Activated CD8-positive, alpha-beta T cell treated with anti-CD3 and anti-CD28 coated beads for 36 hours (primary cell): ENCODE measurements around the gene DDAH2. TPM values are rescaled to one million over a fixed set of nuclear protein-coding genes. Genes with fewer than 3 reads are reported as not detected.

Source experiments
- ATAC-seq: fragments of 200-7000 bp; cut with Tn5 transposase; one replicate; pipeline ENCODE4 v1.10.0; 2021; ENCODE audit warnings: mild to moderate bottlenecking, moderate library complexity
- CTCF ChIA-PET: fragments of 350-600 bp; sonication (Branson Sonifier 250); formaldehyde crosslinking; loops from one replicate; lab custom pipeline; 2021; ENCODE audit warnings: antibody characterized with exemption; lab: Charles Lee
- POLR2A ChIA-PET: fragments of 350-600 bp; sonication (Branson Sonifier 250); formaldehyde crosslinking; loops from one replicate; lab custom pipeline; 2021; ENCODE audit warnings: antibody characterized with exemption; lab: Charles Lee
- DNase-seq: peaks from one replicate; pipeline ENCODE4 v3.0.0-alpha.2; 2020
- H3K27ac Mint-ChIP-seq: one replicate; pipeline ENCODE4 v1.8.0; 2021; ENCODE audit warnings: mild to moderate bottlenecking, mixed read lengths
- H3K27me3 Mint-ChIP-seq: one replicate; pipeline ENCODE4 v1.8.0; 2021; ENCODE audit warnings: mixed read lengths
- H3K36me3 Mint-ChIP-seq: one replicate; pipeline ENCODE4 v1.8.0; 2021; ENCODE audit warnings: low read depth, mixed read lengths
- H3K4me1 Mint-ChIP-seq: one replicate; pipeline ENCODE4 v1.8.0; 2021; ENCODE audit warnings: low read depth, mixed read lengths
- H3K4me3 Mint-ChIP-seq: one replicate; pipeline ENCODE4 v1.8.0; 2021; ENCODE audit warnings: mild to moderate bottlenecking, moderate library complexity, mixed read lengths
- H3K9me3 Mint-ChIP-seq: one replicate; pipeline ENCODE4 v1.8.0; 2021; ENCODE audit warnings: mixed read lengths
- CTCF ChIP-seq: fragments of 200-600 bp; IDR thresholded peaks from one replicate; pipeline ENCODE4 v1.8.0; 2022; ENCODE audit warnings: antibody characterized with exemption, mild to moderate bottlenecking
- intact Hi-C: fragments of 100-400 bp; cut with micrococcal nuclease; formaldehyde crosslinking; loops from one replicate; pipeline ENCODE4 v1.10.0; 2022
- total RNA-seq, 2 experiments: library from RNA; stranded (reverse); gene quantifications; one replicate each; pipeline ENCODE4 v1.2.3, GENCODE V29; 2021

The DDAH2 gene
- total RNA-seq, 2 experiments from 2014 or later, result 6.3 to 6.9 TPM

GRCh38 chr6:31762878-31763618, 33.9 kb upstream of the DDAH2 start:
- H3K27ac Mint-ChIP-seq, result no peak overlapping the region
- DNase-seq (no peak), ATAC-seq (no peak)
- no peak for TF ChIP-seq CTCF
- peaks cover 39% of the 10 kb centered on the region for H3K36me3 Mint-ChIP-seq
- no peaks in the 10 kb centered on the region for H3K4me1 Mint-ChIP-seq
- H3K27me3 Mint-ChIP-seq, result no peaks in the 10 kb centered on the region
- no peak overlapping the region for H3K4me3 Mint-ChIP-seq
- no peaks in the 10 kb centered on the region for H3K9me3 Mint-ChIP-seq
- intact Hi-C loops, result no loop called here
- POLR2A ChIA-PET, result interaction anchor here (1.0 to 1.5 kb wide), 3 partner anchors 10 to 220 kb away, joined by 3 read pairs; no protein-coding TSS in a partner anchor
- CTCF ChIA-PET, result no interaction called here

- ATAC-seq, result no peak
Observed at GRCh38 chr6:31762356-31762755, 33.3 kb upstream of the DDAH2 start, which contains the start of gene SAPCD1. Gene SAPCD1, plus strand, starts transcription at chr6:31762656. Its CDS starts 399 bp downstream, at chr6:31763055.

DNA sequence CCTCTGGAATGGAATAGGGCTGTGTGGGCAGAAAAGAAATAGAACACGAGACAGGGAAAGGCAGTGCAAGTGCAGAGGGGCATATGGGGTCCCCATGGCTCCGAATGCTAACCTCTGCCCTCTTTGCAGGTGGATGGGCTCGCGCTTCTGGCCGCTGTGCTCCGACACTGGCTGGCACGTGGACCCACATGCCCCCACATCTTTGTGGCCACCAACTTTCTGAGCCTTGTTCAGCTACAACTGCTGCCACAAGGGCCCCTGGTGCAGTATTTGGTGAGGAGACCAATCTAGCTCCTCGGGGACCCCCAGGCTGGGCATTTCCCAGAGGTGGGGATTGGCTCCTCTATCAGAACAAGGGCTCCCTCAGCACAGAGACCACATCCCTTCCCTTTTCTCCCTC, 32.2 kb upstream of the DDAH2 start:
- no peak for ATAC-seq
- DNase-seq, result no peak
- TF ChIP-seq CTCF, result no peak
- Mint-ChIP-seq H3K36me3 (peaks cover 44% of the 10 kb centered on the region), H3K4me1 (no peaks in the 10 kb centered on the region), H3K27ac (no peak overlapping the region), H3K4me3 (no peak overlapping the region), H3K27me3 (no peaks in the 10 kb centered on the region), H3K9me3 (no peaks in the 10 kb centered on the region)
- POLR2A ChIA-PET, result interaction anchor here (0.6 to 0.9 kb wide), 2 partner anchors 12 to 13 kb away, joined by 3 to 4 read pairs; no protein-coding TSS in a partner anchor
- CTCF ChIA-PET, result interaction anchor here (1.0 kb wide), 1 partner anchor 9 kb away, joined by 4 read pairs; no protein-coding TSS in a partner anchor
- intact Hi-C loops, result no loop called here

More at GRCh38 chr6:31762356-31762755, 33.3 kb upstream of the DDAH2 start, which contains the start of gene SAPCD1:
- Mint-ChIP-seq H3K4me3 (no peak within 1 kb of the TSS), H3K27me3 (no peaks in the 10 kb centered on the region), H3K36me3 (peaks cover 44% of the 10 kb centered on the region), H3K4me1 (no peaks in the 10 kb centered on the region), H3K27ac (no peak within 1 kb of the TSS), H3K9me3 (no peaks in the 10 kb centered on the region)
- ChIA-PET CTCF (interaction anchor here (1.0 kb wide), 1 partner anchor 8 kb away, joined by 4 read pairs; no protein-coding TSS in a partner anchor), POLR2A (interaction anchor here (0.9 to 1.1 kb wide), 2 partner anchors 11 kb away, joined by 3 to 4 read pairs; no protein-coding TSS in a partner anchor)
- DNase-seq, result no peak
- intact Hi-C loops, result no loop called here
- TF ChIP-seq CTCF, result no peak

DNA sequence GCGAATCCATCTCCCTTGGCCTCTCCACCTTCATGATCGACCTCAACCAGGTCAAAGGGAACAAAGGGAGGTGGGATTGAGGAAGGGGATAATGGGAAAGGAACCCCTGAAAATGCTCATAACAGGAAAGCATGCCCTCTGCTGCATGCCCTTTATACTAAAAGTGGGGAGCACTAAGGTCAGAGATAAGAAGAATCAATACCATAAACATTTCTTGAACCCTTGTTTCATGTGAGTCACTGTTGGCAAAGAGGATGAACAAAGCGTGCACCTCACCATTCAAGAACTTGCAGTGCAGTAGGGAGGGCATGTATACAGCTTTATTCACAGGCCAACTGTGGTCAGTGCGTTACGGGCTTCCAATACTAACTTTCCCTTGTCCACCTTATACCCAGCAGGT, 31.7 kb upstream of the DDAH2 start:
- no peak for TF ChIP-seq CTCF
- Mint-ChIP-seq H3K9me3 (no peaks in the 10 kb centered on the region), H3K27ac (no peak overlapping the region), H3K36me3 (peaks cover 44% of the 10 kb centered on the region), H3K4me3 (no peak overlapping the region), H3K27me3 (no peaks in the 10 kb centered on the region), H3K4me1 (no peaks in the 10 kb centered on the region)
- CTCF ChIA-PET, result interaction anchor here (1.0 kb wide), 1 partner anchor 9 kb away, joined by 3 read pairs; no protein-coding TSS in a partner anchor
- intact Hi-C loops, result no loop called here
- DNase-seq, result no peak
- ATAC-seq, result no peak
- POLR2A ChIA-PET, result interaction anchor here (0.6 to 0.9 kb wide), 2 partner anchors 12 to 20 kb away, joined by 3 to 4 read pairs; no protein-coding TSS in a partner anchor
